GM10266 (cell line): Measurements from ENCODE around the gene EVL.

ENCODE experiments used
- DNase-seq: peaks from one replicate; pipeline ENCODE4 v3.0.0; 2012; ENCODE audit errors: extremely low spot score
- CTCF ChIP-seq: IDR thresholded peaks from 2 replicates; pipeline ENCODE4 v1.5.1; 2012; ENCODE audit warnings: mild to moderate bottlenecking, low read depth; ENCODE audit not compliant: control insufficient read depth, insufficient read depth; ENCODE audit errors: missing control alignments

Gene EVL

DNA sequence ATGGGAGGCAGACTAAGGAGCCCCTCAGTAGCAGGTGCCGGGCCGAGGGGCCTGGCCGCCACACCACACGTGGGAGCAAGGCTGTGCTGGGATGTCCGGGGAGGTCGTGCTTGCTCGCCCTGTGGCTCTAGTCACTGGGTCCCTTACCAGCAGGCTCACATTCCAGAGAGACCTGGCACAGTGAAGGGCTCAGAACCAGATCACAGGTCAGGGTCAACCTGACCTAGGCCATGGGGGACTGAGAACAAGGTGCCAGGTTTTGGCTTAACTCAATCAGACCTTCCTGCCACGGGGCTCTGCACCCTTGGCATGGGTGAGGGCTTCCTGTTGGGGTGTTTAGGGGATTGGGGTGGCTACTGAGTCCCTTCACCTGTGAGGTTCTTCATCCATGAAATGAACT is 72.0 kb downstream of the EVL start:
- DNase-seq: no peak
- TF ChIP-seq CTCF: no peak

- DNase-seq: no peak
- no peak for TF ChIP-seq CTCF
Measured at GRCh38 chr14:100138082-100138787, 73.0 kb downstream of the EVL start.

DNA sequence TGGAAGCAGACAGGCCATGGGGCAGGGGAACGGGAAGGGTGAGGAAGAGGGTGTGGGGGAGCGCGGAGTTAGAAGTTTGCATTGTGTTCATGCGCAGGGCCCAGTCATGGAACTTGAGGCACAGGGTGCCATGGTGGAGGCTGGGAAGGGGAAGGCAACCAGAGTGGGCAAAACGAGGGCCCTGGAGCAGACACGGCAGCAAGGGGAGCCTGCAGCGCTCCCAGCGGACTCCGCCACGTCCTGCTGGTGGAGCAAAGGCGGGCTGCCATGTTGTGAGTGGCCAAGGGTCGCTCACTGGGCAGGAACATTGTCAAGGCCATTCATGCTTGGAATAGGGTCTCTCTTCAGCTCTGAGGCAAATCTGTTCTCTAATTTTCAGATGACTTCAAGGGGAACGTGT is 73.7 kb downstream of the EVL start:
- TF ChIP-seq CTCF: no peak
- no peak for DNase-seq

DNA sequence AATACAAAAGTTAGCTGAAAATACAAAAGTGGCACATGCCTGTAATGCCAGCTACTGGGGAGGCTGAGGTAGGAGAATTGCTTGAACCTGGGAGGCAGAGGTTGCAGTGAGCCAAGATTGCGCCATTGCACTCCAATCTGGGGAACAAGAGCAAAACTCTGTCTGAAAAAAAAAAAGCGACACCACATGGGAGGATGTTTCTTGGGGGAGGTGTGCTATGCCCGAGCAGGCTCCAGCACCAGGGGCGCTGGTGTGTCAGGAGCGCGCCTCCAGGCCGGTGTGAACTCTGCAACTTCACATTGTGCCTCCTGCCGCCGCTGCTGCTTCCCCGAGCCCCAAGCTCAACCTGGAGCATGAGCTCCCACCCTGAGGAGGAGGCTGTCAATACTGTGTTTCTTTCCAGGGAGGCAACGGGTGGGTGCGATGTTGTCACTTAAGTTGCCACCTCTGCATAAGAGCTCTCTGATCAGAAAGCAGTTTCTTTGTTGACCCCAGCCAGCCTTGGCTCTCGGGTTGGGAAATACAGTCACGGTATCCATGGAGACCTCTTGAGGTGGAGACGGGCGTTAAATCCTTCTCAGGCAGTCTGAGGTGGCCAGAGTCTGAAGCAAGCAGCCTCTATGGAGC is 75.3 kb downstream of the EVL start:
- DNase-seq: no peak
- TF ChIP-seq CTCF: no peak

- no peak for TF ChIP-seq CTCF
- no peak for DNase-seq
Measured at GRCh38 chr14:100141098-100141497, 75.9 kb downstream of the EVL start.

- TF ChIP-seq CTCF: no peak
- no peak for DNase-seq
Measured at GRCh38 chr14:100142073-100143040, 77.1 kb downstream of the EVL start.

DNA sequence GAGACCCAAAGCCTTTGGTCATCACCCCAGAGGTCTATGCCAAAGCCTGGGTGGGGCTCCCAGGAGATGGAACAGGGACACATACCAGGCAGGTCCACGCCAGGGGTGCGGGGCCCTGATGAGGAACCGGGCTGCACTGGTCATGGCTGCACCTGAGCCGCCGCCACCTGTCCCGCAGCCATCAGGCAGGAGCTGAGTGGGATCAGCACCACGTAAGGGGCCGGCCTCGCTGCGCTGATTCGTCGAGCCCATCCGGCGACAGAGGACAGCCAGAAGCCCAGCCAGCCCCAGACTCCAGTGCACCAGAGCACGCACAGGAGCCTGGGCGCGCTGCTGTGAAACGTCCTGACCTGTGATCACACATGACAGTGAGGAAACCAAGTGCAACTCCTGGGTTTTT is 78.3 kb downstream of the EVL start:
- DNase-seq: no peak
- TF ChIP-seq CTCF: no peak
